K562 (cell line): ENCODE data around the gene SELENOT. TPM values are rescaled to one million over a fixed set of nuclear protein-coding genes. Genes with fewer than 3 reads are reported as not detected.

Experiments used
- ARID4B ChIP-seq: sonication (generic); formaldehyde crosslinking; IDR thresholded peaks from 2 replicates; pipeline ENCODE4 v1.8.0; 2022; ENCODE audit warnings: mild to moderate bottlenecking, missing genetic modification reagents
- JUND ChIP-seq, 2 experiments: IDR thresholded peaks; 2 replicates in 1 of 2; 3 replicates in 1 of 2; pipeline ENCODE4 v1.6.1; 2011; ENCODE audit warnings: borderline replicate concordance in 2 of 2, low read depth in 2 of 2, low read length in 2 of 2, improper control_type of control experiment in 1 of 2, missing biosample characterization in 1 of 2, missing genetic modification characterization in 1 of 2, missing genetic modification reagents in 1 of 2
- ZNF318 ChIP-seq, 2 experiments: fragments of 450-650 bp; IDR thresholded peaks; 2 replicates each; pipeline ENCODE4 v1.6.1; 2016; ENCODE audit warnings: mild to moderate bottlenecking in 2 of 2, borderline replicate concordance in 1 of 2, low read depth in 1 of 2, moderate library complexity in 1 of 2
- polyA plus RNA-seq, 8 experiments: library from polyadenylated mRNA; depleted of rRNA in 4 of 8; stranded (reverse) in 5 of 8; unstranded in 3 of 8; fragments of >200 nt; fragmentation: Nextera tagmentation in 2 of 8; fragmentation: Illumina TruSeq in 1 of 8; extraction: Ambion mirVana in 2 of 8; extraction: Trizol in 1 of 8; gene quantifications; 2 replicates each; pipeline versions ENCODE4 v1.2.1 to v1.2.3, GENCODE V29; 2011 to 2014; ENCODE audit warnings: inconsistent platforms in 1 of 8, missing spikeins in 1 of 8
- total RNA-seq, 7 experiments: library from RNA; depleted of rRNA in 6 of 7; stranded (reverse); fragments of >200 nt in 6 of 7; fragmentation: Illumina TruSeq in 2 of 7; extraction: Trizol in 2 of 7; gene quantifications; 2 replicates each; pipeline versions ENCODE4 v1.2.1 to v1.2.3, GENCODE V29; 2011 to 2021; ENCODE audit warnings: low replicate concordance in 1 of 7

The SELENOT gene
- total and polyA plus RNA-seq, 9 of the 15 experiments (the other 6 are each of a cell fraction or from before 2014, with no cell fraction given), result 33.0 to 411 (median 91.9) TPM

GRCh38 chr3:150588027-150588830 lies 14.9 kb upstream of the SELENOT start (continued):
- TF ChIP-seq ARID4B (CRISPR knock-in tag) (no peak), JUND (IDR thresholded peaks at IDR 0.05; ENCODE audit: borderline replicate concordance, low read depth, low read length) (no peak), JUND (tag; IDR thresholded peaks at IDR 0.05; ENCODE audit: borderline replicate concordance, low read depth, low read length) (no peak), ZNF318 (IDR thresholded peaks at IDR 0.05; ENCODE audit: borderline replicate concordance in 1 of 2, low read depth in 1 of 2) (no peak)
